Measurements from ENCODE around the gene FAM53B. TPM values are rescaled to one million over a fixed set of nuclear protein-coding genes. Genes with fewer than 3 reads are reported as not detected.

FAM53B gene
- total RNA-seq, 4 donors from 2014 or later, result 72.7 to 92.1 (median 80.5) TPM

DNA sequence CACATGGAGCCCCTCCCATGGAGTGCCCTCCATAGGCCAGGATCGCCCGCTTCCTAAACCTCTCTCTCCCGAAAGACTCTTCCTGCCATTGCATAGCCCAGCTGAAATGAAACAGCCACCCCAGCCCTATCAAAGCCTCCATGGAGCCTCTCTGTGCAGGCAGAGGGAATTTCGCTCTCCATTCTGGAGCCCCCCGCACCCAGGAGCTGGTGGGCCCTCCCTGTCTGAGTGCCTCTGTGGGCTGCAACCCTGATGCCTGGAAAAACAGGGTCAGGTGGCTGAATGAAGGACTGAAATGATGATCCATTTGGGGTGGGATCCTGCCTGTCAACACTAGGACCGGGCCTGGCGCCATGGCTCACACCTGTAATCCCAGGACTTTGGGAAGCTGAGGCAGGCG is 106.4 kb downstream of the FAM53B start:
- DNase-seq, result no peak
- Histone ChIP-seq H3K36me3 (peaks cover 0 to under 1% (median 0%) of the 10 kb centered on the region in 3 donors), H3K4me3 (no peak overlapping the region), H3K9me3 (no peaks in the 10 kb centered on the region), H3K27ac (peak overlapping the region in 1 of 4 donors; percentile 75), H3K4me1 (peaks cover 6 to 26% (median 22%) of the 10 kb centered on the region in 4 donors), H3K27me3 (no peaks in the 10 kb centered on the region)
- no peak for TF ChIP-seq POLR2A (IDR thresholded peaks at IDR 0.05)
- TF ChIP-seq, protein P1, sequence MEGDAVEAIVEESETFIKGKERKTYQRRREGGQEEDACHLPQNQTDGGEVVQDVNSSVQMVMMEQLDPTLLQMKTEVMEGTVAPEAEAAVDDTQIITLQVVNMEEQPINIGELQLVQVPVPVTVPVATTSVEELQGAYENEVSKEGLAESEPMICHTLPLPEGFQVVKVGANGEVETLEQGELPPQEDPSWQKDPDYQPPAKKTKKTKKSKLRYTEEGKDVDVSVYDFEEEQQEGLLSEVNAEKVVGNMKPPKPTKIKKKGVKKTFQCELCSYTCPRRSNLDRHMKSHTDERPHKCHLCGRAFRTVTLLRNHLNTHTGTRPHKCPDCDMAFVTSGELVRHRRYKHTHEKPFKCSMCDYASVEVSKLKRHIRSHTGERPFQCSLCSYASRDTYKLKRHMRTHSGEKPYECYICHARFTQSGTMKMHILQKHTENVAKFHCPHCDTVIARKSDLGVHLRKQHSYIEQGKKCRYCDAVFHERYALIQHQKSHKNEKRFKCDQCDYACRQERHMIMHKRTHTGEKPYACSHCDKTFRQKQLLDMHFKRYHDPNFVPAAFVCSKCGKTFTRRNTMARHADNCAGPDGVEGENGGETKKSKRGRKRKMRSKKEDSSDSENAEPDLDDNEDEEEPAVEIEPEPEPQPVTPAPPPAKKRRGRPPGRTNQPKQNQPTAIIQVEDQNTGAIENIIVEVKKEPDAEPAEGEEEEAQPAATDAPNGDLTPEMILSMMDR (IDR thresholded peaks at IDR 0.05), result no peak

DNA sequence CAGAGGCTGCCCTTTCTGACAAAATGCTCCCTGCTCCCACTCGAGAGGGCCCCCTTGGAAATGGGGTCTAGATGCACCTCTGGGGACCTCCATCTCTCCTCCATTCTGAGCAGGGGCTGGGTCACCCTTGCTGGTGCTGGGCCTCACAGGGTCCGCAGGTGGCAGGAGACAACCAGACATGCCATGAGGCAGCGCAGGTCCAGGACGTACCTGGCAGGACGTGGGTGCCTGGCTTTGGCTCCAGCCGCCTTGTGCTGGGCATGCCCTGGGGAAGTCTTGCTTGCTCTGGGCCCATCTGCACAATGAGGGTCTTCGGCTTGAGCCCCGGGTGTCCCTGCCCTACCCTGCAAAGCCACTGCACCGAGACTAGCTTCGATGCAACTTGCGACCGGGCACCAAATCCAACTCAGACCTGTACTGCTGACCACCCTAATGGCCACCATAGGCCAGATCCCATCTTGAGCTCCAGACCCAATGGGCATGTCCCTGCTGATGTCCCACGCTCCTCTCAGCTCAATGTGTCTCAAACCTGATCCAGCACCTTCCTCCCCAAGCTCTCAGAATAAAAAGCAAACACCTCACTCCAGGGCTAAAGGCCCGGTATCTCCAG is 107.0 kb downstream of the FAM53B start:
- Histone ChIP-seq H3K9me3 (no peaks in the 10 kb centered on the region), H3K36me3 (peaks cover 0 to 6% (median 0%) of the 10 kb centered on the region in 3 donors), H3K27me3 (no peaks in the 10 kb centered on the region), H3K4me1 (peaks cover 6 to 25% (median 20%) of the 10 kb centered on the region in 4 donors), H3K4me3 (no peak overlapping the region), H3K27ac (peak overlapping the region in 1 of 4 donors; percentile 75)
- DNase-seq, result no peak
- TF ChIP-seq, protein P1 (IDR thresholded peaks at IDR 0.05), result no peak
- no peak for TF ChIP-seq POLR2A (IDR thresholded peaks at IDR 0.05)

DNA sequence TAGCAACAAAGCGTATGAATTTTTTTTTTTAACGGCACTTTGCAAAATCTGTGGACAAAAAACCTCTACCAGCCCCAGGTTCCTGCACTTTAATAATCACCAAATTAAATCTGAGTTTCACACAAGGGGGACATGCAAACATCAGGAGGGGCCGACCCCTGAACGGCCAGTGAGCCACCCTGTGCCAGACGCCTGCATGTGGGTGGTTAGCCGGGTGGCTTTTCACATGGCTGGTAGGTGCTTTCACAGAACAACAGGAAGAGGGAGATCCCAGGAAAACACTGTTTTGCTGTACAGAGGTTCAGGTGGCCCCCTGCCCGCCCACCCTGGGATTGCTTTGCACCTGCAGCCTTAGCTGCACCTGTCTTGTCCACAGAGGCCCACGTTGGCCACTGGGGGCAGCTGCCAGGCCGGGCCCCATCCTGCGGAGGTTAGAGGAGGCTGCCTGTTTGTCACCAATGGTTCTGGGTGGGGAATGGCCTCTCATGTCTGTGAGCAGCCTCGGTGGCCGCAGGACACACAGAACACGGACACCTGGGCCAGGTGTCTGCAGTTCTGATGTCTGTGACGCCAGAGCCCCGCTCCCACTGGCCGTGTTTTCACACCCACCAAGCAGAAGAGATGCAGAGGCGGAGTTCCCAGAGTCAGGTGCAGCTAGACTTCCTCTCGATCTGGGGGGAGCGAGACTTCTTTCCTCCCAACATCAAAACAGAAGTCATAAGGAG is 107.7 kb downstream of the FAM53B start:
- DNase-seq, result peak in 2 of 3 donors; percentile 76 to 77
- Histone ChIP-seq H3K27ac (peak overlapping the region in 1 of 4 donors; percentile 75), H3K4me1 (peaks cover 6 to 25% (median 14%) of the 10 kb centered on the region in 4 donors), H3K9me3 (no peaks in the 10 kb centered on the region), H3K27me3 (no peaks in the 10 kb centered on the region), H3K36me3 (peaks cover 0 to 6% (median 0%) of the 10 kb centered on the region in 3 donors), H3K4me3 (no peak overlapping the region)
- TF ChIP-seq POLR2A (IDR thresholded peaks at IDR 0.05), result no peak
- TF ChIP-seq, protein P1 (IDR thresholded peaks at IDR 0.05), result peak in 2 of 6 experiments; percentile 32 to 47

DNA sequence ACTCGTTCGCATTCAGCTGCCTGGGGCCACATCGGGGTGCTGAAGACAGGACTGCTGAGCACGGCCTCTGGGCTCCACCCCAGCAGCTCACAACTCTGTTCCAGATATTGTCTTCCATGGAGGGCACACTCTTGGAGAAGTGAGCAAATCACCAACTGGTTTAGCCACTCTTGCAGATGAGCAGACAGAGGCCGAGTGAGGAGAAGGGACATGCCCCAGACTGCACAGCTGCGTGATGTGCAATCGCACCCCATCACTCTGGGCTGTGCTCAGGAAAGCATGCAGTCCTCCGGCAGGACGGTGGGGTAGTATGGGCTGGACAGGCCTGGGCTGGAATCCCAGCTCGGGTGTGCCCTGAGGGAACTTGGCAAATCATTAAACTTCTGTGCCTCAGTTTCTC is 111.6 kb downstream of the FAM53B start:
- no peaks in the 10 kb centered on the region for H3K27me3 ChIP-seq
- no peaks in the 10 kb centered on the region for H3K9me3 ChIP-seq
- no peak for DNase-seq
- H3K4me1 ChIP-seq, result peaks cover 0 to 40% (median 30%) of the 10 kb centered on the region in 4 donors
- TF ChIP-seq, protein P1 (IDR thresholded peaks at IDR 0.05), result no peak
- TF ChIP-seq POLR2A (IDR thresholded peaks at IDR 0.05), result no peak
- no peak overlapping the region for H3K27ac ChIP-seq
- no peak overlapping the region for H3K4me3 ChIP-seq
- peaks cover 0 to 6% (median 0%) of the 10 kb centered on the region in 3 donors for H3K36me3 ChIP-seq

DNA sequence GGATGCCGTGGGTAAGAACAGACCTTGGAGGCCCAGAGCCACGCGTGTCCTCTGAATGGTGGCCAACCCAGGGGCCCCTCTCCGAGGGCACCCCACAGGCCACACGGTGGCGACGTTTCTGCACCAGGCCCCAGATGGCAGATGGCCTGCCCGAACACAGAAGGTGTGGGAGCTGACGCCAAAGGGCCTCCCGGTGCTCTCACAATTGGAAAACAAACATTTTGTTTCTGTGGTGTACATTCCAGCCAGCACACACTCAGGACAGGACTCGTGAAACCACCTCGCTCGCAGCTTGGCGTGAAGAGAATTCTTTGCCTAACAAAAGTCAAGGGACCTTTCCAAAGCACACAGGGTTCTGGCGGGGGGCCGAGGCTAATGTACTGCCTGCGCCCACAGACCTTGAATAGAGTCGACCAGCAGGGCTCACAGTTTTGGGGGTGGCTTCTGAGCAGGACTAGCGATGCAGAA is 112.1 kb downstream of the FAM53B start:
- Histone ChIP-seq H3K9me3 (no peaks in the 10 kb centered on the region), H3K4me1 (peaks cover 5 to 39% (median 33%) of the 10 kb centered on the region in 4 donors), H3K36me3 (peaks cover 0 to 6% (median 0%) of the 10 kb centered on the region in 3 donors), H3K27me3 (no peaks in the 10 kb centered on the region), H3K4me3 (no peak overlapping the region), H3K27ac (no peak overlapping the region)
- TF ChIP-seq, protein P1 (IDR thresholded peaks at IDR 0.05), result peak in 4 of 6 experiments; percentile 8 to 29 (median 18)
- TF ChIP-seq POLR2A (IDR thresholded peaks at IDR 0.05), result no peak
- no peak for DNase-seq

Data from Peyer's patch (tissue), 4 donors.